Fibroblast of lung (primary cell): ENCODE measurements around the gene ACOT6. TPM values are rescaled to one million over a fixed set of nuclear protein-coding genes. Genes with fewer than 3 reads are reported as not detected.

ENCODE experiments used
- DNase-seq, 2 donors: peaks; one replicate each; pipeline versions ENCODE4 v3.0.0 to v3.0.0-alpha.2; 2010; ENCODE audit warnings: low read depth in 2 of 2
- H2AFZ ChIP-seq: 2 replicates; pipeline ENCODE4 v1.5.1; 2012; ENCODE audit warnings: low read length, control low read depth, inconsistent platforms
- H3K27ac ChIP-seq: 2 replicates; pipeline ENCODE4 v1.5.1; 2011; ENCODE audit warnings: low read length, control low read depth; ENCODE audit not compliant: insufficient read depth
- H3K27me3 ChIP-seq: 2 replicates; pipeline ENCODE4 v1.5.1; 2011; ENCODE audit warnings: mild to moderate bottlenecking, low read length; ENCODE audit not compliant: control insufficient read depth, insufficient read depth
- H3K36me3 ChIP-seq: 2 replicates; pipeline ENCODE4 v1.5.1; 2011; ENCODE audit warnings: low read length; ENCODE audit not compliant: control insufficient read depth, insufficient read depth
- H3K4me1 ChIP-seq: 2 replicates; pipeline ENCODE4 v1.5.1; 2011; ENCODE audit warnings: low read length; ENCODE audit not compliant: control insufficient read depth, insufficient read depth; ENCODE audit errors: extremely low read depth
- H3K4me2 ChIP-seq: 2 replicates; pipeline ENCODE4 v1.5.1; 2011; ENCODE audit warnings: low read length, control low read depth; ENCODE audit not compliant: insufficient read depth; ENCODE audit errors: extremely low read depth
- H3K4me3 ChIP-seq, 4 experiments: fragments of 200-600 bp in 1 of 4; sonication (generic) in 1 of 4; replicated peaks in 1 of 4; 2 replicates each; pipeline ENCODE4 v1.5.1; 2011 to 2016; ENCODE audit warnings: low read length in 4 of 4, low read depth in 3 of 4, mild to moderate bottlenecking in 3 of 4, control low read depth in 2 of 4, inconsistent platforms in 1 of 4, mixed read lengths in 1 of 4; ENCODE audit not compliant: insufficient read depth in 1 of 4; ENCODE audit errors: control extremely low read depth in 1 of 4
- H3K79me2 ChIP-seq: 2 replicates; pipeline ENCODE4 v1.5.1; 2012; ENCODE audit warnings: mild to moderate bottlenecking, low read length, inconsistent platforms; ENCODE audit not compliant: control insufficient read depth, insufficient read depth
- H3K9ac ChIP-seq: 2 replicates; pipeline ENCODE4 v1.5.1; 2011; ENCODE audit warnings: mild to moderate bottlenecking, low read length, control low read depth; ENCODE audit not compliant: insufficient read depth
- H3K9me3 ChIP-seq: 2 replicates; pipeline ENCODE4 v1.5.1; 2012; ENCODE audit warnings: low read depth, low read length; ENCODE audit not compliant: control insufficient read depth, insufficient read depth
- H4K20me1 ChIP-seq: 2 replicates; pipeline ENCODE4 v1.5.1; 2011; ENCODE audit warnings: low read length; ENCODE audit not compliant: control insufficient read depth, insufficient read depth; ENCODE audit errors: extremely low read depth
- CTCF ChIP-seq, 2 donors: IDR thresholded peaks in 1 of 2; conservative IDR thresholded peaks in 1 of 2; 1 replicate in 1 of 2; 2 replicates in 1 of 2; pipeline ENCODE4 v1.5.1; 2011 to 2012; ENCODE audit warnings: low read length in 2 of 2, control low read depth in 1 of 2, inconsistent platforms in 1 of 2, low read depth in 1 of 2, mild to moderate bottlenecking in 1 of 2
- EZH2 ChIP-seq: IDR thresholded peaks from 2 replicates; pipeline ENCODE4 v1.5.1; 2012; ENCODE audit warnings: low read length, control low read depth, mild to moderate bottlenecking; ENCODE audit errors: missing control alignments
- polyA plus RNA-seq, 2 donors: library from polyadenylated mRNA; depleted of rRNA in 1 of 2; stranded (reverse) in 1 of 2; unstranded in 1 of 2; fragments of >200 nt; gene quantifications; 2 replicates each; pipeline ENCODE4 v1.2.1, GENCODE V29; 2011 to 2012; ENCODE audit warnings: missing spikeins in 1 of 2
- total RNA-seq: library from RNA; depleted of rRNA; stranded (reverse); fragments of >200 nt; gene quantifications from 2 replicates; pipeline ENCODE4 v1.2.1, GENCODE V29; 2014

Gene ACOT6
- total and polyA plus RNA-seq, 2 donors (not counting 1 experiment from before 2014, with no cell fraction given), result not detected

GRCh38 chr14:73594491-73594890, 17.8 kb upstream of the ACOT6 start:
- no peaks in the 10 kb centered on the region for H4K20me1 ChIP-seq
- TF ChIP-seq CTCF (conservative IDR thresholded peaks at IDR 0.05 in 1 of 2, IDR thresholded peaks at IDR 0.05 in 1 of 2; ENCODE audit: low read depth in 1 of 2, low read length in 2 of 2) (no peak), EZH2 (no peak)

GRCh38 chr14:73599499-73599898, 12.8 kb upstream of the ACOT6 start:
- Histone ChIP-seq H3K9me3 (no peaks in the 10 kb centered on the region), H2AFZ (no peak overlapping the region), H3K27ac (no peak overlapping the region), H3K4me2 (no peak overlapping the region), H3K27me3 (no peaks in the 10 kb centered on the region), H3K79me2 (no peaks in the 10 kb centered on the region), H3K36me3 (no peaks in the 10 kb centered on the region), H3K9ac (no peak overlapping the region), H3K4me1 (no peaks in the 10 kb centered on the region), H4K20me1 (no peaks in the 10 kb centered on the region), H3K4me3 (no peak overlapping the region)
- DNase-seq, result no peak
- TF ChIP-seq CTCF (conservative IDR thresholded peaks at IDR 0.05 in 1 of 2, IDR thresholded peaks at IDR 0.05 in 1 of 2; ENCODE audit: low read depth in 1 of 2, low read length in 2 of 2) (no peak), EZH2 (no peak)

More at GRCh38 chr14:73594491-73594890, 17.8 kb upstream of the ACOT6 start:
- H3K4me3 ChIP-seq, result no peak overlapping the region
- H3K4me2 ChIP-seq, result no peak overlapping the region
- no peak overlapping the region for H3K9ac ChIP-seq
- no peak for DNase-seq
- H2AFZ ChIP-seq, result no peak overlapping the region
- no peaks in the 10 kb centered on the region for H3K9me3 ChIP-seq
- no peaks in the 10 kb centered on the region for H3K36me3 ChIP-seq
- H3K79me2 ChIP-seq, result no peaks in the 10 kb centered on the region
- no peaks in the 10 kb centered on the region for H3K4me1 ChIP-seq
- no peak overlapping the region for H3K27ac ChIP-seq
- H3K27me3 ChIP-seq, result no peaks in the 10 kb centered on the region

GRCh38 chr14:73602994-73603393, 9.3 kb upstream of the ACOT6 start:
- Histone ChIP-seq H3K4me2 (no peak overlapping the region), H3K79me2 (no peaks in the 10 kb centered on the region), H4K20me1 (no peaks in the 10 kb centered on the region), H3K4me1 (no peaks in the 10 kb centered on the region), H3K27me3 (no peaks in the 10 kb centered on the region), H3K9me3 (no peaks in the 10 kb centered on the region), H2AFZ (no peak overlapping the region), H3K9ac (no peak overlapping the region), H3K36me3 (no peaks in the 10 kb centered on the region), H3K27ac (no peak overlapping the region), H3K4me3 (no peak overlapping the region)
- no peak for TF ChIP-seq CTCF (conservative IDR thresholded peaks at IDR 0.05 in 1 of 2, IDR thresholded peaks at IDR 0.05 in 1 of 2; ENCODE audit: low read depth in 1 of 2, low read length in 2 of 2)
- no peak for TF ChIP-seq EZH2
- DNase-seq, result no peak
